ENCODE results near the gene ARHGAP26.
"Not testable (repeated sequence)": the region's sequence is repeated elsewhere in the genome, so short reads cannot be mapped to it uniquely, and the experiment has no call there.

ARHGAP26 gene

DNA sequence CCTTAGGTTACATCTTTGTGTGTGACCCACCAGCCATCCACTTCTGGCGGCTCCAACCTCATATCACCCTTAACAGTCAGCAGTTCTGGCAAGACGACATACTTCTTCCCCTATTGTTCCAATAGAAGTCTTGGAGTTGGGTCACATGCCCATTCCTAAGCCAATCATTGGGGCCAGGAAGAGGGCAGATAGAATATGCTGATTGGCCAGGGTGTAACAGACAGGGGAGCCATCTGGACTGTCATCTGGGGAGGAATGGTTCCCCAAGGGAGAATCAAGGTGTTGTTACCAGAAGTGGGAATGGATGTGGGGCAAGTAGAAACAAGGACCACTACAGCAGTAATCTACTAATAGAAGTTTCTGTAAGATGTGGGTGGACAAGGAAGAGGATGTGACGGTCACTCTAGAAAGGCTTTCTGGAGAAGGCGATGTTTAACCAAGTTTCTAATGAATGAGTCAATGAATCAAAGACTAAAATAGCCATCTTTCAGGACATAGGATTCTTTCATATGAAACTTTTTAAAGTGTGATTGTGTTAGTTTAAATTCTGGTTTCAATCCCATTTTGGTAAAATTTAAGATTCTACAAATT lies 200.4 kb downstream of the ARHGAP26 start:
- DNase-seq, result no peak

GRCh38 chr5:142971303-142972013 lies 201.3 kb downstream of the ARHGAP26 start:
- DNase-seq, result no peak

GRCh38 chr5:142972064-142972570 lies 201.9 kb downstream of the ARHGAP26 start:
- no peak for DNase-seq

DNA sequence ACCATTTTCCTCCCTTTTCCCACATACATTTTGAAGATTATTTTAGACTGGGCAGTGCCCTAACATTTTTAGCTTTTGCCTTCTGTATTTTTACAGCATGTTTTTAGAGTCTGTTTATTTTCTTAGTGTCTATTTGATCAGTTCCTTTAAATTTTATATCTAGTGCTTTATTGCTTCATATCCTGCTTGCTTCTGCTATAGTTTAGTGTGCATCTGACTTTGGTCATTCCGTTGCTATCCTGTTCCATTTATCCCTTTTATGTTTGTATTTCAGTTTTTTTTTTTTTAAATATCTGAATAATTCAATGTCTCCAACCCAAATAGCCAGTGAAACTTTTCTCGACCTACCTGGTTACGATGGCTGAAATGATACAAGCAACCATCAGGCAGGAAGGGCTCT lies 203.8 kb downstream of the ARHGAP26 start:
- no peak for DNase-seq

DNA sequence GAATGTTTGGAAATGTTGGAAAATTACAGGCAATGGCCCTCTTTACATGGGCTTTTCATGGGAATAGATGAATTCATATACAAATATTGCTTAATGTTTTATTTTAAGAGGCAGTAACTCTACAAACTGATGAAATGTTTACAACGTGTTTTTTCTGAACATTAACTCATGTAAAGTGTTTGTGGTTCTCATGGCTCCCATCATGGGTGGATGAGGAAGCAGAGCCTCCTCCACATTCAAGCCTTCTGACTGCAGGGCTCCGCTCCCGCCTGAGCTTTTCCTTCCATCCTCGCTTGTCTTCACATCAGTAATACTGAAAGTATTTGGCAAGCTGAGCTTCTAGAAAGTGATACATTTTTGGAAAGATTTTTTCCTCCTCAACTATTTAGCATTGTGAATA lies 204.2 kb downstream of the ARHGAP26 start:
- no peak for DNase-seq

GRCh38 chr5:142976861-142977260 lies 206.7 kb downstream of the ARHGAP26 start:
- DNase-seq, result no peak

- no peak for DNase-seq
Measured at GRCh38 chr5:142977363-142978051, 207.3 kb downstream of the ARHGAP26 start.

GRCh38 chr5:142978252-142978651 lies 208.1 kb downstream of the ARHGAP26 start:
- no peak for DNase-seq

- no peak for DNase-seq
Measured at GRCh38 chr5:142978726-142979125, 208.5 kb downstream of the ARHGAP26 start.

DNA sequence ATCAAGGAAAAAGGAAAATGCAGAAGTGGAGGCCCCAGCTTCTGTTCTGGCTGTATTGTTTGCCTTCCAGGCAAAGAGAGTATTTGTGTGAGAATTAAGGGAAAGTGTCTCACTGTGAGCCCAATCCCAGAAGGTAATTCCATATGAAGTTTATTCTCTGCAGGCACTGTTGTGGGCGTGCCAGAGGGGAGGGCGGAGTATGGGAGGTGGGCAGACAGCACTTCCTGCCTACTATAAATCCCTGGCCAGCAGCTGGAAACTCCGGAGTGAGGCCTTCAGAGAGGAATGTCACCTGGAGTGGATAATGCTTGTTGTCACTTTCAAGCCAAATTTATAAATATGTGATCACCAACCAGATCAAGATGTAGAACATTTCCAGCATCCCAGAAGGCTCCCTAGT lies 209.5 kb downstream of the ARHGAP26 start:
- DNase-seq, result no peak

GRCh38 chr5:142981475-142981874 lies 211.3 kb downstream of the ARHGAP26 start:
- DNase-seq, result no peak

GRCh38 chr5:142981886-142982820 lies 212.0 kb downstream of the ARHGAP26 start:
- DNase-seq, result no peak

- no peak for DNase-seq
Measured at GRCh38 chr5:142982821-142983200, 212.6 kb downstream of the ARHGAP26 start.

DNA sequence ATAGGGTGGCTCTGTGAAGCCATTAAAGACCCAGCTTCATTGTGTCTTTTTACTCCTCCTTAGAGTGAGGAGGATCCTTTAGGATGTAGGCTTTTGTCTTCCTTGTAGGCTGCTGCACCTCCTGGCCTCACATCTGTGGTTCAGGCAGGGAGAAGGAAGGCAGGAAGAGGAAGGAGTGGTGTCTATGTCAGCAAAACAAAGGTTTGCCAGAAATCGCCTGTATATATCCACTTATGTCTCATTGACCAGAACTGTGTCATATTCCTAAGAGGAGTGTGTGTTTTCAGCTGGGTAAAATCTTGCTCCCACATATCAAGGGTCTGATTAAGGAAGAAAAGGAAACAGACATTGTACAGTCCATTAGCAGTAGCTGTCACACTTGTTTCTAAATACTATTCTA lies 213.8 kb downstream of the ARHGAP26 start:
- no peak for DNase-seq

DNA sequence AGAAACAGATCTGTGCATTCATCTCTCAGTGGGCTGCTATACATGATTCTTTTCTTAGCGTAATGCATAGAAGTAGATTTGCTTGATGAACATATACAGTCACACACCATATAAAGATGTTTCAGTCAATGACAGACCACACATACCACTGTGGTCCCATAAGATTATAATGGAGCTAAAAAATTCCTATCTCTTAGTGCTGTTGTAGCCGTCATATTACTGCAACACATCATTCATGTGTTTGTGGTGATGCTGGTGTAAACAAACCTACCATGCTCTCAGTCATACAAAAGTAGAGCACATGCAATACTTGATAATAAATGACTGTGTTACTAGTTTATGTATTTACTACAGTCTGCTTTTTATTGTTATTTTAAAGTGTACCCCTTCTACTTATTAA lies 214.3 kb downstream of the ARHGAP26 start:
- DNase-seq, result no peak

GRCh38 chr5:142989270-142989669 lies 219.1 kb downstream of the ARHGAP26 start:
- not testable (repeated sequence) for DNase-seq

GRCh38 chr5:142990073-142990472 lies 219.9 kb downstream of the ARHGAP26 start:
- not testable (repeated sequence) for DNase-seq

DNA sequence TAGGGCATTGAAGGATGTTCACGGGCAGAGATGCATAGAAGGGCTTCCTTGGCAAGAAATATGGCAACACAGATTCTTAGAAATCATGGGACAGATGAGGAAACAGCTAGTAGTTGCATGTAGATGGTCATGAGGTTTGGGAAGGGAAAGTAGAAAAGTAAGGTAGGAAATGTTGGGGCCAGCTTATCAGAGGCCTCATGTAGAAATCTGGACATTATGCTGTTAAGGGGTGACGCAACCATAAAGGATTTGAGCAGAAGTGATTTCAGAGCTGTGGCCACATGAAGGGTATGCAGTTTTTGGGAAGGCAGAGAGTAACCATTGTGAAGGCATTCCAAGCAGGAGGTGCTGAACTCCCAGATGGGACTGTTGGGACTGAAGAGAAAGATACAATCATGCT lies 224.0 kb downstream of the ARHGAP26 start:
- DNase-seq, result no peak

DNA sequence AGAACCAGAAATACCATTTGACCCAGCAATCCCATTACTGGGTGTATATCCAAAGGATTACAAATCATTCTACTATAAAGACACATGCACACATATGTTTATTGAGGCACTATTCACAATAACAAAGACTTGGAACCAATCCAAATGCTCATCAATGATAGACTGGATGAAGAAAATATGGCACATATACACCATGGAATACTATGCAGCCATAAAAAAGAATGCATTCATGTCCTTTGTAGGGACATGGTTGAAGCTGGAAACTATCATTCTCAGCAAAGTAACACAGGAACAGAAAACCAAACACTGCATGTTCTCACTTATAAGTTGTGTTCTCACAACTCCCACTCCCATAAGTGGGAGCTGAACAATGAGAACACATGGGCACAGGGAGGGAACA lies 225.4 kb downstream of the ARHGAP26 start:
- not testable (repeated sequence) for DNase-seq

DNA sequence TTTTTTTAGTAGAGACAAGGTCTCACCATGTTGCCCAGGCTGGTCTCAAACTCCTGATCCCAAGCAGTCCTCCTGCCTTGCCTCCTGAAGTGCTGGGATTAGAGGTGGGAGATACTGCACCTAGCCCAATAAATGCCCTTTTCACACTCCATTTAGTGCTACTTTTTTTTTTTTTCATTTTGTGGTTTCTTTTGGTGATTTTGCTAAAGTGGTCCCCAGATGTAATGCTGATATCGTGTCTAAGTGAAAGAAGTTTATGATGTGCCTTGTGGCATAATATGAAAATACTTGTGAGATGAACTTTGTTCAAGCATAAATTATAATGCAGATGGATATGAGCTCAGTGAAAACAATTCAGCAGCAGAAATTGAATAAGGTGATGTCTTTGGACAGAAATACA lies 227.4 kb downstream of the ARHGAP26 start:
- DNase-seq, result no peak

- DNase-seq, result no peak
Measured at GRCh38 chr5:142998316-142999020, 228.3 kb downstream of the ARHGAP26 start.

GRCh38 chr5:143000551-143000950 lies 230.4 kb downstream of the ARHGAP26 start:
- DNase-seq, result not testable (repeated sequence)

Measured in stimulated activated naive CD4-positive, alpha-beta T cell (primary cell).